Glutamatergic neuron (in vitro differentiated cells): ENCODE results near the gene CUEDC2. TPM values are rescaled to one million over a fixed set of nuclear protein-coding genes. Genes with fewer than 3 reads are reported as not detected.

ENCODE experiments used
- DNase-seq: peaks from one replicate; pipeline ENCODE4 v3.0.0; 2022
- H3K27ac Mint-ChIP-seq: one replicate; pipeline ENCODE4 v1.8.0; 2020; ENCODE audit warnings: mild to moderate bottlenecking, mixed read lengths, inconsistent platforms; ENCODE audit not compliant: unreplicated experiment
- H3K27me3 Mint-ChIP-seq: one replicate; pipeline ENCODE4 v1.8.0; 2020; ENCODE audit warnings: mild to moderate bottlenecking, moderate library complexity, mixed read lengths, inconsistent platforms; ENCODE audit not compliant: unreplicated experiment
- H3K36me3 Mint-ChIP-seq: one replicate; pipeline ENCODE4 v1.8.0; 2020; ENCODE audit warnings: mild to moderate bottlenecking, mixed read lengths, inconsistent platforms; ENCODE audit not compliant: unreplicated experiment
- H3K4me1 Mint-ChIP-seq: one replicate; pipeline ENCODE4 v1.8.0; 2020; ENCODE audit warnings: mild to moderate bottlenecking, low read depth, mixed read lengths, inconsistent platforms; ENCODE audit not compliant: unreplicated experiment
- H3K4me3 Mint-ChIP-seq: one replicate; pipeline ENCODE4 v1.8.0; 2020; ENCODE audit warnings: mild to moderate bottlenecking, mixed read lengths, inconsistent platforms; ENCODE audit not compliant: unreplicated experiment
- H3K9me3 Mint-ChIP-seq: one replicate; pipeline ENCODE4 v1.8.0; 2020; ENCODE audit warnings: mild to moderate bottlenecking, moderate library complexity, mixed read lengths, inconsistent platforms; ENCODE audit not compliant: unreplicated experiment
- total RNA-seq: library from RNA; stranded (reverse); fragmentation: NEBNext Ultra II Directional; extraction: Animal tissue kit (Norgen Biotek cat#: 25700); gene quantifications from one replicate; pipeline ENCODE4 v1.2.1, GENCODE V29; 2021; ENCODE audit not compliant: unreplicated experiment
- TF ChIP-seq, protein P1 (sequence below): fragments of 200-600 bp; sonication (generic); IDR thresholded peaks from one replicate; pipeline ENCODE4 v1.5.0; 2021; ENCODE audit not compliant: partially characterized antibody, unreplicated experiment

The CUEDC2 gene
- total RNA-seq, 1 donor from 2014 or later = 104 TPM

DNA sequence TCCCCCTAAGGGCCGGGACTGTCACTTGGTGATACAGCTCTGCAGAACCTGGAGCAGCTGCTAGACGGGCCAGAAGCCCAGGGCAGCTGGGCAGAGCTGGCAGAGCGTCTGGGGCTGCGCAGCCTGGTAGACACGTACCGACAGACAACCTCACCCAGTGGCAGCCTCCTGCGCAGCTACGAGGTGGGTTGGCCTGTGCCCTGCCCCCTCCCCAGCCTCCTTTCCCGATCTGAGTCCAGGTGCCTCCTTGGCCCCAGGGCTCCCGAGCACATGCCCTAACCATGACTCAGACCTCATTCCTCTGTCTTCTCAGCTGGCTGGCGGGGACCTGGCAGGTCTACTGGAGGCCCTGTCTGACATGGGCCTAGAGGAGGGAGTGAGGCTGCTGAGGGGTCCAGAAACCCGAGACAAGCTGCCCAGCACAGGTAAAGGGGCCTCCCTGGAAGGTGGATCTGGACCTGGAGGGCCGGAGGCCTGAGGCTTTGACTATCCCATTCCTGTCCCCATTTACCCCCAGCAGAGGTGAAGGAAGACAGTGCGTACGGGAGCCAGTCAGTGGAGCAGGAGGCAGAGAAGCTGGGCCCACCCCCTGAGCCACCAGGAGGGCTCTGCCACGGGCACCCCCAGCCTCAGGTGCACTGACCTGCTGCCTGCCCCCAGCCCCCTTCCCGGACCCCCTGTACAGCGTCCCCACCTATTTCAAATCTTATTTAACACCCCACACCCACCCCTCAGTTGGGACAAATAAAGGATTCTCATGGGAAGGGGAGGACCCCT, 30.5 kb downstream of the CUEDC2 start:
- no peak overlapping the region for H3K4me3 Mint-ChIP-seq
- no peak for DNase-seq
- H3K27me3 Mint-ChIP-seq = peaks cover 6% of the 10 kb centered on the region
- H3K9me3 Mint-ChIP-seq = peaks cover 4% of the 10 kb centered on the region
- no peaks in the 10 kb centered on the region for H3K36me3 Mint-ChIP-seq
- peaks cover 2% of the 10 kb centered on the region for H3K4me1 Mint-ChIP-seq
- TF ChIP-seq, protein P1, sequence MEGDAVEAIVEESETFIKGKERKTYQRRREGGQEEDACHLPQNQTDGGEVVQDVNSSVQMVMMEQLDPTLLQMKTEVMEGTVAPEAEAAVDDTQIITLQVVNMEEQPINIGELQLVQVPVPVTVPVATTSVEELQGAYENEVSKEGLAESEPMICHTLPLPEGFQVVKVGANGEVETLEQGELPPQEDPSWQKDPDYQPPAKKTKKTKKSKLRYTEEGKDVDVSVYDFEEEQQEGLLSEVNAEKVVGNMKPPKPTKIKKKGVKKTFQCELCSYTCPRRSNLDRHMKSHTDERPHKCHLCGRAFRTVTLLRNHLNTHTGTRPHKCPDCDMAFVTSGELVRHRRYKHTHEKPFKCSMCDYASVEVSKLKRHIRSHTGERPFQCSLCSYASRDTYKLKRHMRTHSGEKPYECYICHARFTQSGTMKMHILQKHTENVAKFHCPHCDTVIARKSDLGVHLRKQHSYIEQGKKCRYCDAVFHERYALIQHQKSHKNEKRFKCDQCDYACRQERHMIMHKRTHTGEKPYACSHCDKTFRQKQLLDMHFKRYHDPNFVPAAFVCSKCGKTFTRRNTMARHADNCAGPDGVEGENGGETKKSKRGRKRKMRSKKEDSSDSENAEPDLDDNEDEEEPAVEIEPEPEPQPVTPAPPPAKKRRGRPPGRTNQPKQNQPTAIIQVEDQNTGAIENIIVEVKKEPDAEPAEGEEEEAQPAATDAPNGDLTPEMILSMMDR = no peak
- no peak overlapping the region for H3K27ac Mint-ChIP-seq

DNA sequence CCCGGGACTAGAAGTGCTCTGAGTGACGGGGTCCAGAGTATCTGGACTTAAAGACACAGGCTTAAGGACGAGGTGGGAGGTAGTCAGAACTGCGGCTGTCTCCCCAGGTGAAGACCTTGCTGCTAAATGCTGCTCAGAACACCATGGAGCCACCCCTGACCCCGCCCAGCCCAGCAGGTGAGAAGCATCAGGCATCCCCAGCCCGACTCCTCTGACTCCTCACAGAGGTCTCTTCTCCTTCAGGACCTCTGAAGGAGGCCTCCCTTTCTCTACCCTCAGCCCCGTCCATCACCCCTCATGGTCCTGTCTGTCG, 31.1 kb downstream of the CUEDC2 start:
- TF ChIP-seq, protein P1 = no peak
- Mint-ChIP-seq H3K27ac (no peak overlapping the region), H3K9me3 (peaks cover 4% of the 10 kb centered on the region), H3K27me3 (peaks cover 6% of the 10 kb centered on the region), H3K36me3 (no peaks in the 10 kb centered on the region), H3K4me1 (no peaks in the 10 kb centered on the region), H3K4me3 (no peak overlapping the region)
- no peak for DNase-seq

DNA sequence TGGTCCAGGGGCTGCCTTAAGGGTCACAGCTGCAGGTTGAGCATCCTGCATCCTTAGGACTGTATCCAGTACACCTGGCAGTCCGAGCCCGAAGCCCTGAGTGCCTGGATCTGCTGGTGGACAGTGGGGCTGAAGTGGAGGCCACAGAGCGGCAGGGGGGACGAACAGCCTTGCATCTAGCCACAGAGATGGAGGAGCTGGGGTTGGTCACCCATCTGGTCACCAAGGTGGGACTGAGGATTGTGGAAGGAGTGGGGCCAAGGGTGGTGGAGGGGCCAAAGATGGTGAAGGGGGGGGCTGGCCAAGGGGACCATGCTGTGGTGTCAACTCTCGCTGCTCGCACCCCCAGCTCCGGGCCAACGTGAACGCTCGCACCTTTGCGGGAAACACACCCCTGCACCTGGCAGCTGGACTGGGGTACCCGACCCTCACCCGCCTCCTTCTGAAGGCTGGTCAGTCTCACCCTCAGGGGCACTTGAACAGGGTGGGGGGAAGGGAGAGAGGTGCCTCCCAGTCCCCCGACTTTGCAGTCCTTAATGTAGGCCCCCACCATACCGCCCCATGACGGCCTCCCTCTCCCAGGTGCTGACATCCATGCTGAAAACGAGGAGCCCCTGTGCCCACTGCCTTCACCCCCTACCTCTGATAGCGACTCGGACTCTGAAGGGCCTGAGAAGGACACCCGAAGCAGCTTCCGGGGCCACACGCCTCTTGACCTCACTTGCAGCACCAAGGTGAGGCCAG, 31.6 kb downstream of the CUEDC2 start:
- H3K36me3 Mint-ChIP-seq = no peaks in the 10 kb centered on the region
- no peak for DNase-seq
- peaks cover 11% of the 10 kb centered on the region for H3K27me3 Mint-ChIP-seq
- TF ChIP-seq, protein P1 = no peak
- H3K4me1 Mint-ChIP-seq = no peaks in the 10 kb centered on the region
- H3K4me3 Mint-ChIP-seq = no peak overlapping the region
- H3K9me3 Mint-ChIP-seq = peaks cover 4% of the 10 kb centered on the region
- H3K27ac Mint-ChIP-seq = no peak overlapping the region

DNA sequence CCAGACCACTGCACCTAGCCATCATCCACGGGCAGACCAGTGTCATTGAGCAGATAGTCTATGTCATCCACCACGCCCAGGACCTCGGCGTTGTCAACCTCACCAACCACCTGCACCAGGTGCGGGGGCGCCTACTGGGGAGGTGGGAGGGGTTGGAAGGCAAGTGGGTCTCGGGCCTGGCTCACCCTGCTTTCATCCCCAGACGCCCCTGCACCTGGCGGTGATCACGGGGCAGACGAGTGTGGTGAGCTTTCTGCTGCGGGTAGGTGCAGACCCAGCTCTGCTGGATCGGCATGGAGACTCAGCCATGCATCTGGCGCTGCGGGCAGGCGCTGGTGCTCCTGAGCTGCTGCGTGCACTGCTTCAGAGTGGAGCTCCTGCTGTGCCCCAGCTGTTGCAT, 32.3 kb downstream of the CUEDC2 start:
- H3K36me3 Mint-ChIP-seq = no peaks in the 10 kb centered on the region
- no peak for DNase-seq
- no peaks in the 10 kb centered on the region for H3K4me1 Mint-ChIP-seq
- no peak overlapping the region for H3K4me3 Mint-ChIP-seq
- TF ChIP-seq, protein P1 = no peak
- H3K27me3 Mint-ChIP-seq = peaks cover 11% of the 10 kb centered on the region
- H3K9me3 Mint-ChIP-seq = peaks cover 4% of the 10 kb centered on the region
- no peak overlapping the region for H3K27ac Mint-ChIP-seq
